AG04450 (cell line): ENCODE measurements around the gene CCDC91. TPM values are rescaled to one million over a fixed set of nuclear protein-coding genes. Genes with fewer than 3 reads are reported as not detected.
A peak's percentile ranks its signal among the peaks of the same experiment; 100 is the strongest.

Experiments used
- CTCF ChIA-PET: fragments of 300-600, 350-600 bp; formaldehyde crosslinking; extraction: SDS; loops from one replicate; lab custom pipeline; 2022; ENCODE audit warnings: antibody characterized with exemption, inconsistent platforms; lab: Charles Lee
- POLR2A ChIA-PET: fragments of 350-600 bp; formaldehyde crosslinking; extraction: SDS; loops from one replicate; lab custom pipeline; 2021; ENCODE audit warnings: antibody characterized with exemption, inconsistent platforms; lab: Yijun Ruan, JAX
- DNase-seq: peaks from one replicate; pipeline ENCODE4 v3.0.0-alpha.2; 2011; ENCODE audit warnings: low read depth, low spot score
- H3K27ac ChIP-seq: one replicate; pipeline ENCODE4 v1.5.1; 2012; ENCODE audit warnings: low read depth, low read length, control low read depth
- H3K27me3 ChIP-seq: one replicate; pipeline ENCODE4 v1.6.0; 2012; ENCODE audit warnings: low read length; ENCODE audit not compliant: control insufficient read depth, insufficient read depth
- H3K4me3 ChIP-seq: 2 replicates; pipeline ENCODE4 v1.5.1; 2011; ENCODE audit warnings: mild to moderate bottlenecking, low read depth, low read length, control low read depth
- H3K9me3 ChIP-seq: 2 replicates; pipeline ENCODE4 v1.5.1; 2012; ENCODE audit warnings: low read length; ENCODE audit not compliant: control insufficient read depth, insufficient read depth
- CTCF ChIP-seq: IDR thresholded peaks from 2 replicates; pipeline ENCODE4 v1.5.1; 2011; ENCODE audit warnings: low read depth, low read length, control low read depth, inconsistent platforms
- polyA plus RNA-seq: library from polyadenylated mRNA; depleted of rRNA; stranded (reverse); fragments of >200 nt; gene quantifications from 2 replicates; pipeline ENCODE4 v1.2.3, GENCODE V29; 2011

The CCDC91 gene
- polyA plus RNA-seq, 1 experiment = 21.0 TPM

GRCh38 chr12:28498850-28499249 lies 308.6 kb downstream of the CCDC91 start:
- ChIA-PET POLR2A (interaction anchor here (0.6 kb wide), 1 partner anchor 308 kb away, joined by 3 read pairs; no protein-coding TSS in a partner anchor), CTCF (no interaction called here)
- TF ChIP-seq CTCF = no peak
- Histone ChIP-seq H3K4me3 (no peak overlapping the region), H3K9me3 (no peaks in the 10 kb centered on the region), H3K27ac (no peak overlapping the region), H3K27me3 (no peaks in the 10 kb centered on the region)
- DNase-seq = no peak

- no peak overlapping the region for H3K27ac ChIP-seq
- H3K4me3 ChIP-seq = no peak overlapping the region
- ChIA-PET POLR2A (no interaction called here), CTCF (no interaction called here)
- H3K9me3 ChIP-seq = no peaks in the 10 kb centered on the region
- H3K27me3 ChIP-seq = no peaks in the 10 kb centered on the region
- no peak for TF ChIP-seq CTCF
- DNase-seq = no peak
Measured at GRCh38 chr12:28500373-28501024, 310.2 kb downstream of the CCDC91 start.

- H3K27ac ChIP-seq = no peak overlapping the region
Measured at GRCh38 chr12:28506271-28506670, 316.0 kb downstream of the CCDC91 start.

GRCh38 chr12:28507033-28507432 lies 316.8 kb downstream of the CCDC91 start:
- Histone ChIP-seq H3K27me3 (no peaks in the 10 kb centered on the region), H3K27ac (peak overlapping the region; percentile 68), H3K9me3 (no peaks in the 10 kb centered on the region), H3K4me3 (no peak overlapping the region)
- DNase-seq = peak; percentile 18
- ChIA-PET POLR2A (interaction anchor here (0.6 kb wide), 1 partner anchor 91 kb away, joined by 3 read pairs; no protein-coding TSS in a partner anchor), CTCF (interaction anchor here (1.1 kb wide), 1 partner anchor 336 kb away, joined by 3 read pairs; no protein-coding TSS in a partner anchor)
- no peak for TF ChIP-seq CTCF

More at GRCh38 chr12:28506271-28506670, 316.0 kb downstream of the CCDC91 start:
- no peak for DNase-seq
- H3K4me3 ChIP-seq = no peak overlapping the region
- H3K9me3 ChIP-seq = no peaks in the 10 kb centered on the region
- POLR2A ChIA-PET = interaction anchor here (0.6 kb wide), 1 partner anchor 91 kb away, joined by 3 read pairs; no protein-coding TSS in a partner anchor
- CTCF ChIA-PET = interaction anchor here (1.1 kb wide), 1 partner anchor 335 kb away, joined by 3 read pairs; no protein-coding TSS in a partner anchor
- no peak for TF ChIP-seq CTCF
- no peaks in the 10 kb centered on the region for H3K27me3 ChIP-seq

- POLR2A ChIA-PET = no interaction called here
- no peak for DNase-seq
- H3K27me3 ChIP-seq = no peaks in the 10 kb centered on the region
- CTCF ChIA-PET = no interaction called here
- peak overlapping the region; percentile 34 for H3K27ac ChIP-seq
- H3K9me3 ChIP-seq = no peaks in the 10 kb centered on the region
- H3K4me3 ChIP-seq = no peak overlapping the region
- no peak for TF ChIP-seq CTCF
Measured at GRCh38 chr12:28507867-28508266, 317.6 kb downstream of the CCDC91 start.
